ENCODE data around the gene MCEE.
"Not testable (repeated sequence)": the region's sequence is repeated elsewhere in the genome, so short reads cannot be mapped to it uniquely, and the experiment has no call there.

DNA sequence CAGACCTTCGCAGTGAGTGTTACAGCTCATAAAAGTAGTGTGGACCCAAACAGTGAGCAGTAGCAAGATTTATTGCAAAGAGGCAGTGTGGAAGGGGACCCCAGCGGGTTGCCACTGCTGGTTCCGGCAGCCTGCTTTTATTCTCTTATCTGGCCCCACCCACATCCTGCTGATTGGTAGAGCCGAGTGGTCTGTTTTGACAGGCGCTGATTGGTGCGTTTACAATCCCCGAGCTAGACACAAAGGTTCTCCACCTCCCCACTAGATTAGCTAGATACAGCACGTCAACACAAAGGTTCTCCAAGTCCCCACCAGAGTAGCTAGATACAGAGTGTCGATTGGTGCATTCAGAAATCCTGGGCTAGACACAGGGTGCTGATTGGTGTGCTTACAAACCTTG is 38.2 kb downstream of the MCEE start:
- not testable (repeated sequence) for TF ChIP-seq BHLHE40 (IDR thresholded peaks at IDR 0.05; ENCODE audit: borderline replicate concordance); FOXK2 (IDR thresholded peaks at IDR 0.05); SP1 (IDR thresholded peaks at IDR 0.05); ARNT (IDR thresholded peaks at IDR 0.05); FOXA1 (IDR thresholded peaks at IDR 0.05)
